Stimulated activated CD8-positive, alpha-beta memory T cell treated with anti-CD3 and anti-CD28 coated beads, Interleukin-7, amount 100 ng/mL, for 4 hours (primary cell): ENCODE measurements around the gene APBA1.

Source experiments
- DNase-seq, 2 donors: peaks; one replicate each; pipeline ENCODE4 v3.0.0-alpha.2; 2020; ENCODE audit warnings: low read depth in 2 of 2

APBA1 gene

DNA sequence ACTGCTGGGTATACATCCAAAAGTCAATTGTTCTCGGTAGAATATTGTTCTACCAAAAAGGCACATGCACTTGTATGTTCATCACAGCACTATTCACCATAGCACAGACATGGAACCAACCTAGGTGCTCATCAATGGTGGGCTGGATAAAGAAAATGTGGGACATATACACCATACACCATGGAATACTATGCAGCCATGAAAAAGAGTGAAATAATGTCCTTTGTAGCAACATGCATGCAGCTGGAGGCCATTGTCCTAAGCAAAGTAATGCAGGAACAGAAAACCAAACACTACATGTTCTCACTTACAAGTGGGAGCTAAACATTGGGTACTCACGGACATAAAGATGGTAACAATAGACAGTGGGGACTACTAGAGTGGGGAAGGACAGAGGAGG lies 145.5 kb downstream of the APBA1 start:
- DNase-seq: no peak

- no peak for DNase-seq
Observed at GRCh38 chr9:69519470-69520240, 152.5 kb downstream of the APBA1 start.

DNA sequence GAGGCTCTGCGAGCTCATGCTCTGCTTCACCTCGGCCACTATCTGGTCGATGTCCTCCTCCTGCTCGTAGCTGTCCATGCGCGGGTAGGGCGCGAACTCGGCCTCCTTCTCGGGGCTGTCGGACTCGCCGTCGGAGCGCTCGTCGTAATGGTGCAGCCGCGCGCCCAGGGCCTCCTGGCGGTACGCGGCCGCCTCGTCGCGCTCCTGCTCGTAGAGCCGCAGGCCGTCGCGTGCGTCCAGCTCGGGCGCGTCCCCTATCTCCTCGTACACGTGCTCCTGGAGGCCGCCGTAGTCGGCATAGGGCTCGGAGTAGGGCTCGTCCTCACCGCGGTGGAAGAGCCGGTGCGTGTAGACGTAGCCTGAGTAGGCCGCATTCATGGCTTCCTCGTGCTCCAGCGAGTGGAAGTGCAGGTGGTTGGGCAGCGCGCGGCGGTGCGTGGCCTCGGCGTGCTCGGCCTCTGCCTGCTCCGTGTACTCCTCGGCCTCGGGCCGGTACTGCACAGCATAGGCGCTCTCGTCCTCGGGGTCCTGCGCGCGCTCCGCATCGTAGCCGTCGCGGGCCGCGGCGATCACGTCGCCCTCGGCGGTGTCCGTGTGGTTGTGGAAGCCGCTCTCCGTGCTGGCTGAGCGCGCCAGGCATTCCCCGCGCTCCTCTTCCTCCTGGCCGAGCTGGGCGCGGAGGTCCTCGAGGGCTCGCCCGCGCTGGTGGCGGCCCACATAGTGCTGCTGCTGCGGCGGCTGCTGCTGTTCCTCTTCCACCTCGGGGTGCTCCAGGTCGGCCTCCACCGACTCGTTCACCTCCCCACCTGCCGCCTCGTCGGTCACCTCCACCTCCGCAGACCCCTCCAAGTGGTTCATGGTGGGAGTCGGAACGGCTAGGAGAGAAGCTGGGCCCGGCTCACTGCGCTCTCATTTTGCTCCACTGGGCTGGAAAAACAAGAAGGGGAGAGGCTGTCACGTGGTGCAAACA lies 155.5 kb downstream of the APBA1 start:
- no peak for DNase-seq

DNA sequence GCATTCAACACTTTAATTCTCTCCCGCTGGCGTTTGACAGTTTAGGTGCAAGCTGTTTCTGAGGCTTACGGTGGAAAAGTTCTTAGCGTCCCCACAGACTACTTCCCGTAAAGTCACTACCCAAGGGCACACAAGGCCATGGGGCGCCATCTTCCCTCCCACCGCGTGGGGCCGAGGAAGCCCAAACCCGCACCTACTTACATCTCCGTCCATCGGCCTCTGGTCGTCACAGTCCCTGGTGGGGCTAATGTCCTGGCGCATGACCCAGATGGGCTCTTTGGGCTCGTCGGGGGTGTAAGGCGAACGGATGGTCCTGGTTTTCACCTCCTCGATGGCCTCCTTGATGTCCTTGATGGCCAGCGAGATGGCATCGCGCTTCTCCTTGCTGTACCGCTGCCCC lies 156.4 kb downstream of the APBA1 start:
- DNase-seq: no peak

- no peak for DNase-seq
Observed at GRCh38 chr9:69513141-69513820, 158.9 kb downstream of the APBA1 start.

DNA sequence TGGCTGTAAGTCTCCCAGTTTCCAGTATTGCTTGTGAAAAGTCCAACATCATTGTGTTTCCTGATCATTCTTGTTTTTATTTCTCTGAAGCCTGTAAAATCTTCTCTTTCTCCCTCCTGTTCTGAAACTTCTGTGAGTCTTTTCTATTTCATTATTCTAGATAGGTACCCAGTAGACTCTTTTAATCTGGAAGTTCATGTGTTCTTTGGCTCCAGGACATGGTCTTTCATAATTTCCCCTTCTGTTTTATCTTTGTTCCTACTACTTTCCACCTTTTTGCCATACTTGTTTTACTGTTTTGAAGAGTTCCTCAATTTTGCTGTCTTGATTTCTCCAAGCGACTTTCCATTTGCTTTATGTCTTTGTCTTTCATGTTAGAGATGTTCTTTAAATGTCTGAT lies 168.1 kb downstream of the APBA1 start:
- DNase-seq: no peak

DNA sequence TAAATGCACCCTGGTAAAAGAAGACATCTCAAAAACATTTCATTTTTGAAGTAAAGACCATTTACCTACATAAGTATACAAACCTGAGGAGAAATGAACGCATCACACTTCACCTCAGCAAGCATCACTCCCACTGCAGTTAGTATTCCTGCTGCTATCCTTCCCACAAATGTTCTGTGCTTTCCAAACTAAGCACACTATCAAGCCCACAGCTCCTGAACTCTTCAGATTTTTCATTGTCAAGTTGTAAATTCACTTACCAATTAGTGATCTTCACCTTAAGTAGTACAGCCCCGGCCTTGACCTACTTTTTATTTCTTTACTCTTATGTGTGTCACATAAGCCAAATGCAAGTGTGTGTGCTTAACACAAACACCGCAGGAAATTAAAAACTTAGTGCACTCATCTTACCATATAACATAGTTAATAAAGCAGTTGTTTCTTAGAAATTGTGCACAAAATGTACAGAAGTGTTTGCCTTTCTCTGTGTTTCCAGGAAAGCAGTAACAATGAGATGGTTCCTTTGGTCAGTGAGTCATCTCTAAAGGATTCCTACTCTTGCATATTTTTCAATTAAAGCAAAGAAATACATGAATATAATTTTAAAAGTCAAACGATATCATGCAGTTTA lies 169.4 kb downstream of the APBA1 start:
- DNase-seq: no peak

GRCh38 chr9:69500896-69501295 lies 171.3 kb downstream of the APBA1 start:
- no peak for DNase-seq

- DNase-seq: no peak
Observed at GRCh38 chr9:69499959-69500358, 172.2 kb downstream of the APBA1 start.

GRCh38 chr9:69499407-69499806 lies 172.8 kb downstream of the APBA1 start:
- no peak for DNase-seq

GRCh38 chr9:69498470-69498869 lies 173.7 kb downstream of the APBA1 start:
- DNase-seq: no peak

GRCh38 chr9:69497816-69498215 lies 174.4 kb downstream of the APBA1 start:
- no peak for DNase-seq

DNA sequence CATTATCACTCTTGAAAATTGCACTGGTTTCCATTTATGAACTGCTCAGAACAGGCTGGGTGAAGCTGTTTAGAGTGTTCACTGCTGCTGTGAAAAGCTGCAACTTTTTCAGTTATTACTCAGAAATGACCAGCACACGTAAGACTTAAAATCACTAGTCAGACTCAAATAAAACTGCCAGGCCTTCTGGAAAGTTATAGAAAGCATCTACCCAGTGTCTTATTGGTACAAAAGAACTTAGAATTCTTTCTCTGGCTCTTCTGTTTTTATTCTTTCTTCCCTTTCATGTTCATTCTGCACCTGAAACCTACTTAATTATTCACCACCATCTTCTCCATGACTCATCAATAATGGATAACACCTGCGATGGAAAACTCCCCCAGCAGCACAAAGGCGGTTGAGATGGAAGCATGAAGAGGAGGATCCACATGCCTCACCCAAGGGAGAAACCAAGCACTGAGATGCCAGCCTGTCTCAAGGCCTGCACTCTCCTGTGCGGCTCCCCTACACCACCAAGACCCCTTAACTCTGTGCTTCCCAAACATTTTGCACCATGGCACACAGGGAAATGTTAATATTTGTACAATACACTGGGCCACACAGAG lies 175.2 kb downstream of the APBA1 start:
- no peak for DNase-seq

DNA sequence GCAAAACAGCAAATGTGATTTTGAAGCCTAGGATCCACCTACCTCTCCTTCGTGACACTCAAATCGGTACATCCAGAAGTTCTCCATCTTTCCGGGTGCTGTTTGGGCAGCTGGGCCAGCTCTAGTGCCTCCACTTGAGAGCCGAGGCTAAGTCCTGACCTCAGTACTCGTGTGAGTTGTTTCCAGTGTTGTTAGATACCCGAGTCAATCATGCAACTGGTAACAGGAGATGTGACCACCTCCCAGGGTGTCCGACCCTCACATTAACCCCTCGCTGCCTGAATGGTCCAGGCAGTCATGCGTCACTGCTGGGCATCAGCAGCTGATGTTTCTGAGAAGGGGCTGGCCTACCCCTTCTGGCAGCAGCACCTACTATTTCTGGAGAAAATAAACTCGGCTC lies 176.9 kb downstream of the APBA1 start:
- DNase-seq: no peak

DNA sequence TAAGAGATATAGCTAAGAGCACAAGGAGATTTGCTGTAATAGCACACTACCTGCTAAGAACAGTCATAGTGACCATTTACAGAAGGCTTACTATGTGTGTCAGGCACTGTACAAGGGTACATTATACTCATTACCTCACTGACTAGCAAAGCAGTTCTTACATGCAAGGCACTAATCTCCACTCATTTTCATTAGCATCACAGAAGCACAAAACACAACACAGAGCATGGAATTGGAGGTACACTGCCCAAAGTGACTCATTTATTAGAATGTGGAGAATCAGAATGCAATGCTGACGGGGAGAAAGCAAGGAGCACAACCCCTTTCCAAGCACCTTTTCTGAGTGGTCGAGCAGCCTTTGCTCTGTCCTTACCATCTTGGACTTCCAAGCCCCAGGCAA lies 177.4 kb downstream of the APBA1 start:
- DNase-seq: no peak

- DNase-seq: no peak
Observed at GRCh38 chr9:69494208-69494607, 178.0 kb downstream of the APBA1 start.

DNA sequence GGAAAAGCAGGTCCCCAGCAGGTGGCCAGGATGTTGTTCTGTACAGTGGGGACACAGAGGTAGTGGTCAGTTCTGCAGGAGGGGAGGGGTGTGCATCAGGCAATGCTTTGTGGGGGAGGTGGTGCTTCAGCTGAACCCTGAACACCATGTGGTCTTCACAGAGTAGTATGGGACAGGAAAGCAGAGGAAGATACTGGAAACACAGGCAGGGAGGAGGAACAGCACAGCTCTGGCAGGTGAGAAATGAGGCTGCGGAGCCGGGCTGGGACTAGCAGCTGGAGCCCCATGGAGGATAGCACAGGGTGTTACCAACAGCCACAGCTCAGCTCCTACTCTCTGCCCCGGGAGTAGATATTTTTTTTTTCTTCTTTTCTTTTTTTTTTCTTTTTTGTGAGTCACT lies 185.7 kb downstream of the APBA1 start:
- no peak for DNase-seq

- DNase-seq: no peak
Observed at GRCh38 chr9:69485466-69485865, 186.7 kb downstream of the APBA1 start.

GRCh38 chr9:69483886-69484422 lies 188.2 kb downstream of the APBA1 start:
- DNase-seq: no peak

DNA sequence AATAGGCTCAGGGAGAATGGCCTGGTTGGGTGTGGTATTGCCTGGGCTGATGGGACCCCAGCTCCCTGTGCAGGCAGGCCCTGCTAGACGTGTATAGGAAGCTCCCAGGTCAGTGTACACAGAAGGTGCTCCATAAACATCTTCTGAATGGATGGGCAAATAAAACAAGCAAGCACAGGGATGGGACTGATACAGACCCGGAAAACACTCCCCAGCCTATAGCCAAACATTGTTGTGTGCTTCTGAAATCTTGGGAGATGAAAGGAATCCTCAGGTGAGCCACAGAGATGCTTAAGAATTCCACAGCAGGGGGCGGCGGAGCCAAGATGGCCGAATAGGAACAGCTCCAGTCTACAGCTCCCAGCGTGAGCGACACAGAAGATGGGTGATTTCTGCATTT lies 195.4 kb downstream of the APBA1 start:
- no peak for DNase-seq

GRCh38 chr9:69476016-69476415 lies 196.2 kb downstream of the APBA1 start:
- DNase-seq: no peak
